C4-2B (cell line): ENCODE data around the gene PVRIG.
"Not testable (repeated sequence)": the region's sequence is repeated elsewhere in the genome, so short reads cannot be mapped to it uniquely, and the experiment has no call there.

Experiments used
- CTCF ChIP-seq: fragments of 450-650 bp; conservative IDR thresholded peaks from 2 replicates; pipeline ENCODE4 v1.5.1; 2017; ENCODE audit warnings: mild to moderate bottlenecking
- ZFX ChIP-seq: fragments of 450-650 bp; IDR thresholded peaks from 2 replicates; pipeline ENCODE4 v1.6.1; 2017

GRCh38 chr7:100265851-100266250 is 46.1 kb downstream of the PVRIG start:
- not testable (repeated sequence) for TF ChIP-seq CTCF, ZFX
